H1 (cell line): Measurements from ENCODE around the gene EXD3. TPM values are rescaled to one million over a fixed set of nuclear protein-coding genes. Genes with fewer than 3 reads are reported as not detected.

Experiments used
- BCL11A ChIP-seq, 2 experiments: IDR thresholded peaks; one replicate each; pipeline ENCODE4 v1.6.1; 2011; ENCODE audit warnings: low read depth in 2 of 2, low read length in 2 of 2, mild to moderate bottlenecking in 2 of 2
- BRCA1 ChIP-seq: IDR thresholded peaks from 2 replicates; pipeline ENCODE4 v1.6.1; 2012; ENCODE audit warnings: low read depth, low read length, improper control_type of control experiment
- CBX8 ChIP-seq: fragments of 300-800, 300-1000 bp; sonication (generic); IDR thresholded peaks from 2 replicates; pipeline ENCODE4 v1.7.1; 2016; ENCODE audit warnings: low read depth, low read length, borderline replicate concordance
- CTCF ChIP-seq, 3 experiments: IDR thresholded peaks; 1 replicate in 2 of 3; 2 replicates in 1 of 3; pipeline versions ENCODE4 v1.5.1 to v1.6.1; 2011; ENCODE audit warnings: low read length in 3 of 3, mild to moderate bottlenecking in 3 of 3, inconsistent platforms in 2 of 3, low read depth in 1 of 3, moderate library complexity in 1 of 3; ENCODE audit not compliant: insufficient read depth in 1 of 3; ENCODE audit errors: control extremely low read depth in 1 of 3
- E2F6 ChIP-seq: IDR thresholded peaks from 2 replicates; pipeline ENCODE4 v1.6.1; 2012; ENCODE audit warnings: inconsistent platforms
- FOSL1 ChIP-seq: IDR thresholded peaks from 2 replicates; pipeline ENCODE4 v1.6.1; 2011; ENCODE audit warnings: mild to moderate bottlenecking, low read depth, low read length, moderate library complexity; ENCODE audit not compliant: insufficient read depth
- GABPA ChIP-seq: IDR thresholded peaks from 2 replicates; pipeline ENCODE4 v1.6.1; 2011; ENCODE audit warnings: mild to moderate bottlenecking, low read length, moderate library complexity, borderline replicate concordance; ENCODE audit not compliant: insufficient read depth
- GTF2F1 ChIP-seq: IDR thresholded peaks from 2 replicates; pipeline ENCODE4 v1.6.1; 2012; ENCODE audit warnings: low read depth, low read length, improper control_type of control experiment, borderline replicate concordance
- RXRA ChIP-seq: IDR thresholded peaks from 2 replicates; pipeline ENCODE4 v1.6.1; 2011; ENCODE audit warnings: low read depth, mild to moderate bottlenecking, low read length, moderate library complexity; ENCODE audit not compliant: insufficient read depth
- SIN3A ChIP-seq, 2 experiments: IDR thresholded peaks in 1 of 2; conservative IDR thresholded peaks in 1 of 2; 2 replicates each; pipeline ENCODE4 v1.6.1; 2011 to 2012; ENCODE audit warnings: low read length in 2 of 2, improper control_type of control experiment in 1 of 2, low read depth in 1 of 2, mild to moderate bottlenecking in 1 of 2
- SP2 ChIP-seq: IDR thresholded peaks from 2 replicates; pipeline ENCODE4 v1.6.1; 2012; ENCODE audit warnings: mild to moderate bottlenecking, low read length, inconsistent platforms
- SP4 ChIP-seq: IDR thresholded peaks from 2 replicates; pipeline ENCODE4 v1.6.1; 2012; ENCODE audit warnings: low read length, inconsistent platforms
- polyA plus RNA-seq, 7 experiments: library from polyadenylated mRNA; depleted of rRNA in 3 of 7; stranded (reverse) in 5 of 7; unstranded in 2 of 7; fragments of >200 nt in 5 of 7; fragments of 200-250 nt in 2 of 7; gene quantifications; 1 replicate in 5 of 7; 2 replicates in 1 of 7; 4 replicates in 1 of 7; pipeline versions ENCODE4 v1.2.1 to v1.2.3, GENCODE V29; 2011 to 2013; ENCODE audit warnings: missing spikeins in 2 of 7, mixed read lengths in 2 of 7
- total RNA-seq: library from RNA; stranded (reverse); fragmentation: NEBNext Ultra II Directional; extraction: Animal tissue kit (Norgen Biotek cat#: 25700); gene quantifications from 2 replicates; pipeline ENCODE4 v1.2.1, GENCODE V29; 2021

Gene EXD3
- total and polyA plus RNA-seq, 2 of the 8 experiments (the other 6 are each of a cell fraction or from before 2014, with no cell fraction given) = 7.2 to 9.4 TPM

- TF ChIP-seq GTF2F1 (no peak), E2F6 (no peak), BRCA1 (no peak), SP2 (no peak), CTCF (IDR thresholded peaks at IDR 0.05; ENCODE audit: control extremely low read depth in 1 of 3, insufficient read depth in 1 of 3, low read depth in 1 of 3, low read length in 3 of 3) (no peak), SP4 (no peak), FOSL1 (no peak), GABPA (no peak), BCL11A (IDR thresholded peaks at IDR 0.05; ENCODE audit: low read depth in 2 of 2, low read length in 2 of 2) (no peak), SIN3A (conservative IDR thresholded peaks at IDR 0.05 in 1 of 2, IDR thresholded peaks at IDR 0.05 in 1 of 2; ENCODE audit: low read depth in 1 of 2, low read length in 2 of 2) (no peak), CBX8 (no peak), RXRA (no peak)
These were observed 33.3 kb upstream of the EXD3 start (continued) for GRCh38 chr9:137456061-137456863.
